Myocyte (in vitro differentiated cells): ENCODE data around the gene SLC30A2. TPM values are rescaled to one million over a fixed set of nuclear protein-coding genes. Genes with fewer than 3 reads are reported as not detected.

ENCODE experiments used
- DNase-seq: peaks from one replicate; pipeline ENCODE4 v3.0.0-alpha.2; 2012; ENCODE audit warnings: low read depth
- total RNA-seq: library from RNA; depleted of rRNA; stranded (reverse); fragments of >200 nt; gene quantifications from 2 replicates; pipeline ENCODE4 v1.2.3, GENCODE V29; 2014

The SLC30A2 gene
- total RNA-seq, 1 donor from 2014 or later = 0.21 TPM

GRCh38 chr1:26023826-26024225 is 22.1 kb downstream of the SLC30A2 start:
- no peak for DNase-seq

DNA sequence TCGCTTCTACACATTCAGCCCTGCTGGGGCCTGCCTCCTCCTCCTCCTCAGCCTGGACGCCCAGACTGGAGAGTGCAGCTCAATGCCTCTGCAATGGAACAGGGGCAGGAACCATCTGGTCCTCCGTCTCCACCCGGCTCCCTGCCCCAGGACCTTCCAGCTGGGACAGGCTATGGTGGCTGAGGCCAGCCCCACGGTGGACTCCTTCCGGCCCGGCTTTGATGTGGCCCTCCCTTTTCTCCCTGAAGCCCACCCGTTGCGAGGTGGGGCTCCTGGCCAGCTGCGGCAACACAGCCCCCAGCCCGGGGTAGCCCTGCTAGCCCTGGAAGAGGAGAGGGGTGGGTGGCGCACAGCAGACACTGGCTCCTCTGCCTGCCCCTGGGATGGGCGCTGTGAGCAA is 22.9 kb downstream of the SLC30A2 start:
- no peak for DNase-seq

- no peak for DNase-seq
Observed at GRCh38 chr1:26022404-26022779, 23.5 kb downstream of the SLC30A2 start.

DNA sequence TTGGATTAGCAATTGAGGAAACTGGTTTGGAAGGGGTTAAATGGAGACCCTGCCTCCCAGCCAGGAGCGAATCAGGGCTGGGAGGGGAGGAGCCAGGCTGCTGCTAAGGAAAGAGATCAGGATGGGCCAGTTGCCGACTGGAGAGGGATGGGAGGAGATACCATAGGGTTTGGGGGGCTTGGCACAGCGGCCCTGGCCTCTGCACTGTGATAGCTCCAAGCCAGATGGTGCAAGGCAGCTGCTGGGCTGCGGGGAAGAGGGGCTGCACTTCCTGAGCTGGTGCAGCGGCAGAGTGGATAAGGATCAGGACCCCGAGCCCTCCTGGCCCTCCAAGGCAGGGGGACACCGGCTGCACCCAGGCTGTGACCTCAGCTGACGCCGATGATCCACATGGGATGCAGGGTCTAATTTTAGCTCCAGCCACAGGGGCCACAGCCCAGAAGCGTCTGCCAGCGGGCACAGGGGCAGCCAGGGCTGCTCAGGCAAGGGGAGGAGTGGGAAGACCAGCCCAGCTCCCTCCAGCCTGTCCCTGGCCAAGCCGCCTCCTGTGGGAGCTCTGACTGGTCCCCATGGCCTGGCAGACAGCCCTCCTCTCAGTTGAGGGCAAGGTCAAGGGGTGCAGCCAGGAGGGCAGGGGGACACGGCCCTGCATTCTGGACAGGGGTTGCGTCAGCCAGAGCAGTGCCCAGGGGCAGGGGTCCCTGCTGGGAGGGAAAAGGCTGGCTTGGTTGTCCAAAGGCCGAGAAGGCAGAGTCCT is 24.1 kb downstream of the SLC30A2 start, which contains the start of gene EXTL1:
TSS of gene EXTL1 (plus strand) at position 129 of the 757 bp plus-strand sequence. CDS start 872 bp downstream, outside the sequence.
- peak; percentile 95 for DNase-seq

DNA sequence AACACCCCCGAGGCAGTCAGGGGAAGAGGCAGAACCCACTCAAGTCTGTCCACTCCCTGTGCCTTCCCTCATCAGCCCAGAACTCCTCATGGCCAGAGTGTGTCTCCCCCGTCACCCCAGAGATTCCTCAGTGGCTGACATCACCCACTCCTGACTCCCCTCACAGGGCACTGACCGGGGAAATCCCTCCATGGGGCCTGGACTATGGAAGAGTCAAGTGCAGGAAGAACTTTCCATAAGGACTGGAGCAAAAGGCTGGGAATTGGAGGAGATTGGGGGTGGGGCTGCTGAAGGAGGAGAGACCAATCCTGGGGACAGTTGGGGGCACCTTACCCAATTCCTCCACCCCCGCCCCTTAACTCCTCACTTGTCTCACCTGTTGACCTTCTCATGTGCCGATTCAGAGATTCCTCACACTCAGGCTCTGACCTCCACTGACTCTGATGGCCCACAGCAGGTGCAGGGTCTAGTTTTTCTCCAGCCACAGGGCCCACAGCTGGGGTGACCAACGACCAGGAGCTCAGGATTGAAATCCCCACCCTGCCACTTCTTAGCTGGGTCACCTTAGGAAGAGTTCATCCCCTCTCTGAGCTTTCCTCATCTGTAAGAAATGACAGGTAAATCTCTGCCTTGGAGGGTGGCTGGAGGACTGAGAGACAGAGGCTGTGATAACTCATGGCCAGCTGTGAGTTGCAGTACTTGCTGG is 24.8 kb downstream of the SLC30A2 start:
- DNase-seq = peak; percentile 94

DNA sequence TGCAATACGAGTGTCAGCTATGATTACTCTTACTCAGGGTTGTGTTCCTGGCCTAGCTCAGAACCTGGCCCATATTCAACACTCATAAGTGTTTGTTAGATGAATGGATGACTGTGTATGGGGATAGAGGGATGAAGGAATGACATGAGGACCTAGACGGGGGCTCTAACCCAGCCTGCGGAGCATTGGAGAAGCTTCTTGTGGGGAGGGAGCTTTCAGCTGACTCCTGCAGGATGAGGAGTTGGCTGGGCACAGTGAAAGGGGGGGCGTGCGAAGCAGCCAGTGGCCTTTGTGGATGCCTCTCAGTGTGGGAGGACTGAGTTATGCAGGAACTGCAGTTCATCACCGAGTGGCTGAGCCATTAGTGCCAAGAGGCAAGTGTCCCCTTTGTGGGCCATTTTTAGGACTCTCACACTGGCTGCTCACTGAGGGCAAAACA is 25.6 kb downstream of the SLC30A2 start:
- peak; percentile 85 for DNase-seq

GRCh38 chr1:26019641-26020315 is 26.1 kb downstream of the SLC30A2 start:
- peak; percentile 65 for DNase-seq

DNA sequence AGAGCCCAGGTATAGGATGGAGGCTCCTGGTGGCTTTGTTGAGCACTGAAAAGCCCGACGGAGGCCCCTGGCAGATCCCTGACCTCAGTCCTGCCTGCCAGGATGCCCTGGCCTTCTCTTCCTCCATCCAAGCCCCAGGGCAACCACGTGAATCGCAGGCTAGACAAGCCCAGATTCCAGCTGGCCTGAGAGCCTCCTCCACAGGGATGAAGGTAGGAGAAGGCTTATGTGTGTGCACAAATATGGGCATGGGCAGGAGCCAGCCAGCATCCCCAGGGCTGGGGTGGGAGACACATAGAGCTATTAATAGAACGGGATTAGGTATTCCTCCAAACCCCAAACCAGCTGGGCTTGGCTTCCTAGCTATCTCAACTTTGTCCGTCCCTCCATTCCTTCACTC is 28.3 kb downstream of the SLC30A2 start:
- DNase-seq = peak; percentile 93

DNA sequence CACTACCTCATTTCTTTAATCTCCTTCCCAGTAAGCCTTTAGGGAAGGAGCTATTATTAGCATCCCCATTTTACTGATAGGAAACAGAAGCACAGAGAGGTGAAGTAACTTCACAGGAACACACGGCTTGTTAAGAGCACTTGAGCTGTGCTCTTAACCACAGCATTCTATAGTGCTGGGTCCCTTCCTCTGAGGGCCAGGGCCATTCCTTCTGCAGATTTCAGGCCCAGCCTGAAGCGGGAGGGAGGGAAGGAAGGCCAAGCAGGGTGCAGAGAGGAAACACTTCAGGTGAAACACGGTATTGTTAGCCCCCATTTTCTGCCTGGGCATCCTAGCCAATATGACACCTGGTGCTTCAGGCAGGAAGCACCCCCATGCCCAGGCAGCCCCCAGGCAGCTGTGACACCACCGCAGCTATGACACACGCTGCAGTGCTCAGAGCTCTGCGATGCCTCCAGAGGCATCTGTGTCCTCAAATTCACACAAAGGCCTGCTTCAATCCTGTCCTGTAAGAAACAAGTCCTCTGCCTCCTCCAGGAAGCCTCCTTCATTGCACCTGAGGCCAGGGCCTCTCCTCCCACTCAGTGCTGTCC is 28.9 kb downstream of the SLC30A2 start:
- DNase-seq = no peak

- peak; percentile 74 for DNase-seq
Observed at GRCh38 chr1:26016258-26016952, 29.5 kb downstream of the SLC30A2 start.

DNA sequence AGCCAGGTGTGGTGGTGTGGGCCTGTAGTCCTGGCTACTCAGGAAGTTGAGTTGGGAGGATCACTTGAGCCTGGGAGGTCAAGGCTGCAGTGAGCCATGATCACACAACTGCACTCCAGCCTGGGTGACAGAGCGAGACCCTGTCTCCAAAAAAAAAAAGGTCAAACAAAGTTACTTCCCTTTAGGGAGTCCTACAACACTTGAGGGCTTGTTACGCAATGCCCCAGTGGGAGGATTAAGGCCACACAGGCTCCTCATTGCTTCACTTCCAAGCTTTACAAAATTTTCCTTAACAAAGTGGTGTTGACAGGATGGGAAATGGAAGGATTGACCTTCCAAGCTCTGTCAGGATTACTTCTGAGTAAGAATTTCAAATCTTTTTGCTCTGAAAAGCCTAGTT is 30.6 kb downstream of the SLC30A2 start:
- no peak for DNase-seq

- no peak for DNase-seq
Observed at GRCh38 chr1:26014179-26014578, 31.7 kb downstream of the SLC30A2 start.

DNA sequence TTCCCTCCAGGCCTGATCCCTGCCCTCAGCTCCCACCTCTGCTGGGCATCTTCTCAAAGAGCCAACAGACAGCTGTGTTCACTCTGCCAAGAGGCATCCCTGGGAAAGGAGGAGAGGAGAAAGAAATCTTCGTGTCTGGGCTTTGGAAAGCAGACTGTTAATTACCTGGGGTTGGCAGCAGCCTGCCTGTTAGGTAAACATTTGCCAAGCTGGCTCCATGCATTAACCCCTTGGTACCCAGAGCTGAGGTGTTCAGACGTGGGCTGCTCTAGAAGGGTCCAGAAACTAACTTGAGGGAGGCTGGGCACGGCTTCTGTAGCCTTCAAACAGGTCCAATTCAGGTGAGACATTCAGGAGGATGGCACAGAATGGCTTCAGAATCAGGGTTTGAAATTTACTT is 33.1 kb downstream of the SLC30A2 start:
- no peak for DNase-seq

GRCh38 chr1:26010825-26011224 is 35.1 kb downstream of the SLC30A2 start:
- DNase-seq = no peak

- no peak for DNase-seq
Observed at GRCh38 chr1:26009796-26010447, 36.0 kb downstream of the SLC30A2 start.

- DNase-seq = no peak
Observed at GRCh38 chr1:26006710-26007109, 39.2 kb downstream of the SLC30A2 start.

- no peak for DNase-seq
Observed at GRCh38 chr1:26005434-26006105, 40.3 kb downstream of the SLC30A2 start.

GRCh38 chr1:26003756-26004155 is 42.2 kb downstream of the SLC30A2 start:
- DNase-seq = no peak

DNA sequence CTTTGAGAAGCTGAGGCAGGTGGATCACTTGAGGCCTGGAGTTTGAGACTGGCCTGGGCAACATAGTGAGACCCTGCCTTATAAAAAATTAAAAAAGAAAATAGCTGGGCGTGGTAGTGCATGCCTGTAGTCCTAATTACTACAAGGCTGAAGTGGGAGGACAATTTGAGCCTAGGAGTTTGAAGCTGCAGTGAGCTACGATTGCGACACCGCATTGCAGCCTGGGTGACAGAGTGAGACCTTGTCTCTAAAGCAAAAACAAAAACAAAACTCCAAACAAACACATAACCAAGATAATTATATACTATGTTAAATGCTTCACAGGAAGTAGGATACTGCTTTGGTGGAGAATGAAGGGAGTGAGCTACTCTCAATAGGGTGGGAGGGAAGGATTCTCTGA is 42.7 kb downstream of the SLC30A2 start:
- DNase-seq = no peak
